Frontal cortex (tissue), 4 donors: ENCODE measurements around the gene KRTAP4-1. TPM values are rescaled to one million over a fixed set of nuclear protein-coding genes. Genes with fewer than 3 reads are reported as not detected.
"Not testable (repeated sequence)": the region's sequence is repeated elsewhere in the genome, so short reads cannot be mapped to it uniquely, and the experiment has no call there.

Experiments
- DNase-seq, 2 donors: peaks; one replicate each; pipeline ENCODE4 v3.0.0; 2012; ENCODE audit warnings: low spot score in 2 of 2
- FAIRE-seq: peaks from 2 replicates; lab custom pipeline; 2012; peaks lifted over from hg19 to GRCh38; lab: Jason Lieb, UNC
- total RNA-seq: library from RNA; depleted of rRNA; stranded (reverse); fragments of >200 nt; gene quantifications from one replicate; pipeline ENCODE4 v1.2.3, GENCODE V29; 2014
- donor health status: control.
- donor health status: control.
- donor health status: control.

KRTAP4-1 gene
- total RNA-seq, 1 donor from 2014 or later: not detected

DNA sequence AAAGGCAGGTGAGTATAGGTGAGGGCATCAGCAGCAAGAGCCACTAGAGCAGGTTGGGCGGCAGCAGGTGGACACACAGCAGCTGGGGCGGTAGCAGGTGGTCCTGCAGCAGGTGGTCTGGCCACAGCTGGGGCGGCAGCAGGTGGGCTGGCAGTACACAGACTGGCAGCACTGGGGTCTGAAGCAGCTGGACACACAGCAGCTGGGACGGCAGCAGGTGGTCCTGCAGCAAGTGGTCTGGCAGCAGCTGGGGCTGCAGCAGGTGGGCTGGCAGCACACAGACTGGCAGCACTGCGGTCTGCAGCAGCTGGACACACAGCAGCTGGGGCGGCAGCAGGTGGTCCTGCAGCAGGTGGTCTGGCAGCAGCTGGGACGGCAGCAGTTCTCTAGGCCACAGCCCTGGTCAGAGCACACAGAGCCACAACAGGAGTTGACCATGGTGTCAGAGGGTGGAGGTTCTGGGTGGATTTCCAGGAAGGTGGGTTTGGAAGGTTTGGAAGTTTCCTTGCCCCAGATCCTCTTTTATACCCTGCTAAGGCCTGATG is 6.9 kb downstream of the KRTAP4-1 start, which contains the start of gene KRTAP4-2:
Gene KRTAP4-2, minus strand, starts transcription at position 495 of the 545 bp plus-strand sequence. Its CDS starts 57 bp downstream, at position 438.
- FAIRE-seq: no peak
- DNase-seq: no peak

DNA sequence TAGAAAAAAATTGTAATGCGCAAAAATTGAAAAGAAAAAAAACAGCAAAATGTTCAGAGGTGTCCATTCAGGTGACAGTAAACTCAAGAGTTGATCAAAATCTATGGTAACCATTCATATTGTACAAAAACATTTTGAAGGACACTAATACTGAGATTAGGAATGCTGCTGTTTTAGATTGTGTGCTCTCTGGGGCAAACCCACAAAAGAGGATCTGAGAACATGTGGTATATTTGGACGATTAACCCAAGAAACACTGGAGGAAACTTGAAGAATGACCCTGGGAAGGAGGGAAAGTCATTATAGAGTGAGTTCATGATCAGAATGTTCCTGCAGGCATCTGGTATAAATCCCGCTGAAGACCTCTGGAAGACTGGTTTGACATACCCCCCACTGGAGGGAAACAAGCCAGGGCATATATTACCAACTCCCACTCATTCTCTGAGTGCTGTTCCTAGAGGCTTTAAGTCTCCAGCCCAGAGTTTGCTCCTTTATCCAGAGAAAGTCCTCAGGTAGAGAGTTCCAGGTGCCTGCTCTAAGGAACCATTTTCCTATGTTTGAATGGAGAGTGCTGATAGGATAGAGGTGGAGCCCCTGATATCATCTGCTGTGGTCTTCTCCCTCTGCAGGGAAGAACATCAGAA is 7.8 kb downstream of the KRTAP4-1 start:
- no peak for FAIRE-seq
- no peak for DNase-seq

DNA sequence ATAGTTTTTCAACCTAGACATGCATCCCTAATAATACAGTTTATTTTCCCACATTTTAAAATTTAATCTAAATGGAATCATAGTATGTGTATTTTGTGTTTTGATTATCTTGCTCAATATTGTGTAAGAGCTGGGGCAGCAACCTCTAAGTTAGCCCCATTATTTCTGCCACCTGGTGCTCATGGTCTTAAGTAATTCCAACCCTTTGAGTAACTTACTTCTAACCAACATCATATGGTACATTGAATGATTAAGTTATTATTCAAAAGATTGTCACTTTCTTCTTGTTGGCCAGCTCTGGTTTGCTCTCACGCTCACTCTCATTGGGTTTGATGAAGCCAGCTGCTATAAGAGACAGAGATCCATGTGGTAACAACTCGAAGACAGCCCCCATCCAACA is 12.8 kb downstream of the KRTAP4-1 start:
- FAIRE-seq: no peak
- no peak for DNase-seq

DNA sequence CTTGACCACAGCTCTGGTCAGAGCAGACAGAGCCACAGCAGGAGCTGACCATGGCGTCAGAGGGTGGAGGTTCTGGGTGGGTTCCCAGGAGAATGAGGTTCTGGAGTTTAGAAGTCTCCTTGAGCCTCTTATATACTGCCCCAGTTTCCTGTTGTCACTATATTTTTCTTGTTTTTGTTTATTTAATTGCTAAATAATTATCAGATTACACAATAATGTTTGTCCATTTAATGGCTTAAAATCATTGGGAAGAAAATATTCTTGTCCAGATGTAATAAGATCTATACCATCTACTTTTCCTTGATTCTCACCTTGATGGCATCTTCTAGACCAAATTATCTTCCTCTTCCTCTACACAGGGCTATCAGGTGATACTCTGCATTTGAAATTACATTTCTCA is 16.6 kb downstream of the KRTAP4-1 start, which contains the start of gene KRTAP4-3:
Gene KRTAP4-3, minus strand, starts transcription at position 101 of the 400 bp plus-strand sequence. Its CDS starts 49 bp downstream, at position 52.
- no peak for FAIRE-seq
- DNase-seq: no peak

DNA sequence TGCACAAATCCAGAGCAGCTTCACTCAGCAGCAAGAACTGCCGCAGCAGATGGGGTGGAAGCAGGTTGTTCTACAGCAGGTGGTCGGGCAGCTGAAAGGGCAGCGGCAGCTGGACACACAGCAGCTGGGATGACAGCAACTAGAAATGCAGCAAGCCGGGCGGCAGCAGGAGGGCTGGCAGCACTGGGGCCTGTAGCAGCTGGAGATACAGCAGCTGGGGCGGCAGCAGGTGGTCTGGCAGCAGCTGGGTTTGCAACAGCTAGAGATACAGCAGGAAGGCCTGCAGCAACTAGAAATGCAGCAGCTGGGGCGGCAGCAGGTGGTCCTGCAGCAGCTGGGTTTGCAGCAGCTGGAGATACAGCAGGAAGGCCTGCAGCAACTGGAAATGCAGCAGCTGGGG is 17.1 kb downstream of the KRTAP4-1 start:
- DNase-seq (no peak), FAIRE-seq (no peak)

DNA sequence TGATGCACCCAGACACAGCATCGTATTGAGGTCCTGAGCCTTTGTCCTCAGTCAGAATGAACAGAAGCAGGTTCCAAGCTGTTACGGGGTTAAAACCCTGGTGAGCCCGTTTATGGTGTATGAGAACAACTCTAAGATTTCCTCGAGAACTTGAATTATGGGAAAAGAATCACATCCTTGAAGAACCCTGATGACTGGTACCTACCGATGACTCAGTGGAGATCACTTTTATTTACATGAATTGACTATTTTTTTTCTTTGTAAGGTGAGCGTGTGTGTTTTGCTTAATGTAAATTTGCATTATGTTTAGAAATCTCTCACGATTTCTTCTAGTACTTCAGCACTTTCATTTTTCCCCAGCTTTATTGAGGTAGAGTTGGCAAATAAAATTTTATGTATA is 20.9 kb downstream of the KRTAP4-1 start:
- DNase-seq (no peak), FAIRE-seq (no peak)

DNA sequence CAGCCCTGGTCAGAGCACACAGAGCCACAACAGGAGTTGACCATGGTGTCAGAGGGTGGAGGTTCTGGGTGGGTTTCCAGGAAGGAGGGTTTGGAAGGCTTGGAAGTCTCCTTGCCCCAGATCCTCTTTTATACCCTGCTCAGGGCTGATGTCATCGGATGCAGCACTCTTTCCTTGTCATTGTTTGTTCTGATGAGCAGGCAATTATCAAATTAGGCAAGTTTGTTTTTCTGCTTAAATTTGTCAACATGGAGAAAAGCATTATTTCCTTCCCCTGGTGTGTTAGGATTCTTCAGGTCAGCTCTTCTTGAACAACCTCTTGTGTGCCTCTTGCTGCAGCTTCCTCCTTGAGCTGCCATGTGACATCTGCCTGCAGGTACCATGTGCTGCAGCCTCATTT is 24.1 kb downstream of the KRTAP4-1 start, which contains the start of gene KRTAP4-4:
Gene KRTAP4-4, minus strand, starts transcription at position 101 of the 400 bp plus-strand sequence. Its CDS starts 57 bp downstream, at position 44.
- no peak for DNase-seq
- FAIRE-seq: no peak

DNA sequence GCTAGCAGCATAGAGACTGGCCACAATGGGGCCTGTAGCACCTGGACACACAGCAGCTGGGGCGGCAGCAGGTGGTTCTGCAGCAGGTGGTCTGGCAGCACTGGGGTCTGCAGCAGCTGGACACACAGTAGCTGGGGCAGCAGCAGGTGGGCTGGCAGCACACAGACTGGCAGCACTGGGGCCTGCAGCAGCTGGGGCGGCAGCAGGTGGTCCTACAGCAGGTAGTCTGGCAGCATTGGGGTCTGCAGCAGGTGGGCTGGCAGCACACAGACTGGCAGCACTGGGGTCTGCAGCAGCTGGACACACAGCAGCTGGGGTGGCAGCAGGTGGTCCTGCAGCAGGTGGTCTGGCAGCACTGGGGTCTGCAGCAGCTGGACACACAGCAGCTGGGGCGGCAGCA is 24.5 kb downstream of the KRTAP4-1 start:
- FAIRE-seq, DNase-seq: not testable (repeated sequence)

DNA sequence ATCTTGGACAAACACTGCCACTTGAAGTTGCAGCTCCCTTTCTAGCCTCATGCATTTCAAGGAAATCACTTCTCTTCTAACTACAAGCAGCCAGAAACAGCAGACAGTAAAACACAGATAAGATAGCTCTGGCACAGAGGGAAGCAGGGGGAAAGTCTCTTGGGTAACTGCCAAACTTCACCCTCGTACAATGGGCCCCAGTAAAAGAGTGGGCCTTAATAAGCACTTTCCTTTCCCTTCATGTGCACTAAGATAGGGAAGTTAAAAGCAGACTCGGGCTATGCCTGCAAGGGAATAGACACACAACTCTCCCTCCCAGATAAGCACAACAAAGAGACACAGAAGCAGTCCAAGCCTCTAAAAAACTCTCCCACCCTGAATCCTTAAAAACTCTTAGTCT is 30.9 kb downstream of the KRTAP4-1 start:
- DNase-seq (no peak), FAIRE-seq (no peak)

DNA sequence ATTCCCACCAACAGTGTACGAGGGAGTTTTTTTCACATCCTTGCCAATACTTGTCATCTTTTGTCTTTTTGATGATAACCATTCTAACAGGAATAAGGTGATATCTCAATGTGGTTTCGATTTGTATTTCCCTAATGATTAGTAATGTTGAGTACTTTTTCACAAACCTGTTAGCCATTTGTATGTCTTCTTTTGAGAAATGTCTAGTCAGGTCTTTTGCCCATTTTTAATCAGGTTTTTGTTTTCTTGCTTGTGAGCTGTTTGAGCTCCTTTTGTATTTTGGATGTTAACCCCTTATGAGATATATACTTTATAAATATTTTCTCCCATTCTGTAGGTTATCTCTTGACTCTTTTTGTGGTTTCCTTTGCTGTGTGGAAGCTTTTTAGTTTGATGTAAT is 33.2 kb downstream of the KRTAP4-1 start:
- DNase-seq (no peak), FAIRE-seq (no peak)

DNA sequence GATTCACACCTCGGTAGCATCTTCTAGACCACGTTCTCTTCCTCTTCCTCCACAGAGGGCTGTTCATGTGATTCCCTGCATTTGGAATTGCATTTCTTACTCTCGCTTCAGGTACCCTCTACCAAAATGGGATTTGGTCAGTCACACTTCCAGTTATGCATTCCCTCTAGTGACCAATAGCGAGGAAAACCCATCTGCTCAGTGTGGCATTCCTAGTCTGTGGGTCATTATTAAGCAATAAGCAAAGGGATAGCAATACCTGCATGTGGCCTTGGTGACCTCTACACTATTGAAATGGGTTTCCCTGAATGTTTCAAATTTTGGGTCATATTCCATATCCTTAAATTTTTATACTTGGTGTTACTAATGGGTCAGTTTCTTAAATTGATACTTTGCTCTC is 34.7 kb downstream of the KRTAP4-1 start:
- no peak for DNase-seq
- FAIRE-seq: no peak

DNA sequence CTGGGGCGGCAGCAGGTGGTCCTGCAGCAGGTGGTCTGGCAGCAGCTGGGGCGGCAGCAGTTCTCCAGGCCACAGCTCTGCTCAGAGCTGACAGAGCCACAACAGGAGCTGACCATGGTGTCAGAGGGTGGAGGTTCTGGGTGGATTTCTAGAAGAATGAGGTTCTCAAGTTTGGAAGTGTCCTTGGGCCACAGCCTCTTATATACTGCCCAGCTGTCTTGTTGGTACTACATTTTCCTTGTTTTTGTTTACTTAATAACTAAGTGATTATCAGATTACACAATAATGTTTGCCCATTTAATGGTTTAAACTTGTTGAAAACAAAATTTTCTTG is 35.1 kb downstream of the KRTAP4-1 start, which contains the start of gene KRTAP4-5:
Gene KRTAP4-5, minus strand, starts transcription at position 174 of the 334 bp plus-strand sequence. Its CDS starts 58 bp downstream, at position 116.
- DNase-seq (no peak), FAIRE-seq (no peak)

DNA sequence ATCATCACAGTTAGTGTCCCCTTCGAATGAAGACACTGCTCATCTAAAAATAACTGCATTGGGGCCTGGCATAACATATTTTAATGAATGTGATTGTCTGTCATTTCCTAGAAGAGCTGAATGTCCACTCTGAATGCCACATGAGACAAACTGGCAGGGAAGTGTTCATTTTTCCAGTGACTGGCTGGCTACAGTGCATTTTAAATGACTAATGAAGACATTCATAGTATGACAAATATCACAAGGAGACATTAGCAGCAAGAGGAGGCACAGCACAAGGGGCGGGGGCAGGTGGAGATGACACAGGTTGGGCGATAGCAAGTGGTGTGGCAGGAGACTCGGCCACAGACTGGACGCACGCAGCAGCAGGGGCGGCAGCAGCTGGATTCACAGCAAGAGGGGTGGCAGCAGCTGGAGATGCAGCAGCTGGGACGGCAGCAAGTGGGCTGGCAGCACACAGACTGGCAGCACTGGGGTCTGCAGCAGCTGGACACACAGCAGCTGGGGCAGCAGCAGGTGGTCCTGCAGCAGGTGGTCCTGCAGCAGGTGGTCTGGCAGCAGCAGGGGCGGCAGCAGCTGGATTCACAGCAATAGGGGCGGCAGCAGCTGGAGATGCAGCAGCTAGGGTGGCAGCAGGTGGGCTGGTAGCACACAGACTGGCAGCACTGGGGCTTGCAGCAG is 35.6 kb downstream of the KRTAP4-1 start:
- FAIRE-seq, DNase-seq: not testable (repeated sequence)

DNA sequence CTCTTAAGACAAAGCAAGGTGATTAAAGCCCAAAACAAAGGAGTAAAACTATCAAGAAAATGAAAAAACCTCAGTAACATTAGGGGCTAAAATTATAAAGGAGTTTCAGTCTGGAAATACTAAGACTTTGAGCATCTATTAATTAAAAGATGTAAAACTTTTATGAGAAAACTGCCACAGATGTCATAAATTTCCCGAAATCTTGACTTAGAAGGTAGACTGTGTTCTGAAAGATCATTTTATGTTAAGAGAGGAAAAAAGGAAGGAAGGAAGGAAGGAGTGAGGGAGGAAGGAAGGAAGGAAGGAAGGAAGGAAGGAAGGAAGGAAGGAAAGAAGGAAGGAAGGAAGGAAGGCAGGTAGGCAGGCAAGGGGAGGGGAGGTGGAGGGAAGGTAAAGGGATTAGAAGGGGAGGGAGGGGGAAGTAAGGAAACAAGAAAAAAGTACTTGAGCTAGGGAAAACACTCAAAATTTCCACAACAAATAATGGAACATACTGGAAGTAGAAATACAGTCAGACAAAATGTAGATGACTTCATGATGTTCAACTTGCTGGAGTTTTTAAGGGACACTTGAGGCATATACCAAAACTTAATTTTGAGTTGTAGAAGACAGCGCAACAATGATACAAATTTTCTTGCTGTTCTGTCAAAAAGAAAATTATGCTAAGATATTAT is 37.0 kb downstream of the KRTAP4-1 start:
- DNase-seq (no peak), FAIRE-seq (no peak)

DNA sequence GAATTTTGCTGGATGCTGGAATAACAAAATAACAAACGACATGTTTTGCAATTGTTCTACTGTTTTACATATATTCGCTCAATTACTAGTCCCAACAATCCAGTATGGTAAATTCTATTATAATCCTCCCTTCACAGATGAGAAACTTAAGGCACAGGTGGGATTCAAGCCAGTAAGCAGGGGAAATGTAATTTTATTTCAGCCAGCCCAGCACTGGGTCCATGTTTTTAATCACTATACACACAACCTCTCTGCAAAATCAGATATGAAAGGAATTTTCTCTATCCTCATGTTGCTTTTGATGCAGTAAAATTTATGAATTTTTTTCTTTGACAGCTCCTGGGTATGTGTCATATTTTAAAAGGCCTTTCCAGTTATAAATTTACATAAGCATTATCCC is 39.5 kb downstream of the KRTAP4-1 start:
- DNase-seq (no peak), FAIRE-seq (no peak)

DNA sequence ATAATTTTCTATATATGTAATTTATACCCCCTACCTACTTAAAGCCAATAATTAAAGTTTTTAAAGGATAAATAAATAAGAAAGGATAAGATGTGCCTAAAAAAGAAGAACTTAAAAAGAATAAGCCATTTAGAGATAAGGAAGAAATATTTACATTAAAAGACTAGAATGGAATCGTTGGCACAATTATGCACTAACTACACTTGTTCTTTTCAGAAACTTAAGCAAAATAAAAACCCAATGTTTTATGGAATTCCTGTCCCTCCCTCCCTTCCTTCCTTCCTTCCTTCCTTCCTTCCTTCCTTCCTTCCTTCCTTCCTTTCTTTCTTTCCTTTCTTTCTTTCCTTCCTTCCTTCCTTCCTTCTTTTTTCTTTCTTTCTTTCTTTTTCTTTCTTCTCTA is 39.9 kb downstream of the KRTAP4-1 start:
- FAIRE-seq: no peak
- DNase-seq: no peak

DNA sequence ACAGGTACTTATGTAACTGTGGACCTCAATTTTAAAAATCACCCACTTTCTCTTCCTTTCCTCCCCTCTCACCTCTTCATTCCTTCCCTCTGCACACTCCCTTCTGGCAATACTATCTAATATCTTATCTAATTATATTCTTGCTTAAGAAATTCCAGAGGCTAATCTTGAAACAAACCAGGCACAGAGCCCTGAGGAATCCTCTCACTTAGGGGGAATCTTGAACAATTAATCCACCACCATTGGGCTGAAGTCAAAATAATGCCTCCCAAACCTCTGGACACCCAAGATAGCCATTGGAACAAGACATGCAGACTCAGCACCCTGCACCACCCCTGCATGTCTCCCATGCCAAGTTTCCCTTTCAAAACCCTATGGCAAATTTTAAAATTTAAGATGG is 43.4 kb downstream of the KRTAP4-1 start:
- DNase-seq: no peak
- FAIRE-seq: no peak

DNA sequence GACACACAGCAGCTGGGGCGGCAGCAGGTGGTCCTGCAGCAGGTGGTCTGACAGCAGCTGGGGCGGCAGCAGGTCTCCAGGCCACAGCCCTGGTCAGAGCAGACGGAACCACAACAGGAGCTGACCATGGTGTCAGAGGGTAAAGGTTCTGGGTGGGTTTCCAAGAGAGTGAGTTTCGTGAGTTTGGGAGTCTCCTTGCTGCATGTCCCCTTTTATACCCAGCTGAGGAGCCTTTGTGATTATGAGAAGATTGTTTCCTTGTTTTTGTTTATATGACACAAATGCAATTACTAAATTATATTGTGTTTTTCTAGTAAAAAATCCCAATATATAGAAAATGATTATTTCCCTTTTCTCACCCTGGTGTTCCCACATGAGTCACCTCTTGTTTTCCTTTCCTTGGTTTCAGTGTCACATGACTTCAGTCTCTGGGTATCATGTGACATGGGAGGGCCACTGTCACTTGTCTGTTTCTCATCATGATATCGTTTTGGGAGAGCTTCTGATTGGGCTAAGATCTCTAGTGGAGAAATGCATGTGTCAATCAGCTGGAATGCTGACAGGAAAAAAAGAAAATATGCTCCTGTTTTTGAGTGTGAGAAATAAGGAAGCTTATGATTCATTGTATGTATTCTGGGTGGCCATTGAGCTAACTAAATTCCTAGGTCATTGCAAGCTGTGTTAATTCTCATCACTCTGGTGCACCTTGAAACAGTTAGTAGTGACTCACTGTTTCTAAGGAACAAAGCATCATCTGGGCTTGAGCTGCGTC is 44.2 kb downstream of the KRTAP4-1 start, which contains the start of gene KRTAP4-6:
Gene KRTAP4-6, minus strand, starts transcription at position 185 of the 772 bp plus-strand sequence. Its CDS starts 57 bp downstream, at position 128.
- no peak for FAIRE-seq

DNA sequence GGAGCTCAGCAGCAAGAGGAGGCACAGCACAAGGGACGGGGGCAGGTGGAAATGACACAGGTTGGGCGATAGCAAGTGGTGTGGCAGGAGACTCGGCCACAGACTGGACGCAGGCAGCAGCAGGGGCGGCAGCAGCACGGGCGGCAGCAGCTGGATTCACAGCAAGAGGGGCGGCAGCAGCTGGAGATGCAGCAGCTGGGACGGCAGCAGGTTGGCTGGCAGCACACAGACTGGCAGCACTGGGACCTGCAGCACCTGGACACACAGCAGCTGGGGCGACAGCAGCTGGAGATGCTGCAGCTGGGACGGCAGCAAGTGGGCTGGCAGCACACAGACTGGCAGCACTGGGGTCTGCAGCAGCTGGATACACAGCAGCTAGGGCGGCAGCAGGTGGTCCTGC is 44.8 kb downstream of the KRTAP4-1 start:
- not testable (repeated sequence) for FAIRE-seq, DNase-seq

More for the DNA sequence above, 44.2 kb downstream of the KRTAP4-1 start, which contains the start of gene KRTAP4-6:
- no peak for DNase-seq
